GM23248 (cell line): ENCODE measurements around the gene TCOF1.

ENCODE experiments used
- EZH2 ChIP-seq: fragments of 200-600 bp; sonication (generic); IDR thresholded peaks from 2 replicates; pipeline ENCODE4 v1.6.1; 2018; ENCODE audit warnings: antibody characterized with exemption, mild to moderate bottlenecking; ENCODE audit not compliant: insufficient read depth, poor library complexity, severe bottlenecking
- EZH2phosphoT487 ChIP-seq: fragments of 200-600 bp; sonication (generic); IDR thresholded peaks from 2 replicates; pipeline ENCODE4 v1.6.1; 2018; ENCODE audit warnings: antibody characterized with exemption, moderate library complexity, mild to moderate bottlenecking, low read depth; ENCODE audit not compliant: insufficient read depth

DNA sequence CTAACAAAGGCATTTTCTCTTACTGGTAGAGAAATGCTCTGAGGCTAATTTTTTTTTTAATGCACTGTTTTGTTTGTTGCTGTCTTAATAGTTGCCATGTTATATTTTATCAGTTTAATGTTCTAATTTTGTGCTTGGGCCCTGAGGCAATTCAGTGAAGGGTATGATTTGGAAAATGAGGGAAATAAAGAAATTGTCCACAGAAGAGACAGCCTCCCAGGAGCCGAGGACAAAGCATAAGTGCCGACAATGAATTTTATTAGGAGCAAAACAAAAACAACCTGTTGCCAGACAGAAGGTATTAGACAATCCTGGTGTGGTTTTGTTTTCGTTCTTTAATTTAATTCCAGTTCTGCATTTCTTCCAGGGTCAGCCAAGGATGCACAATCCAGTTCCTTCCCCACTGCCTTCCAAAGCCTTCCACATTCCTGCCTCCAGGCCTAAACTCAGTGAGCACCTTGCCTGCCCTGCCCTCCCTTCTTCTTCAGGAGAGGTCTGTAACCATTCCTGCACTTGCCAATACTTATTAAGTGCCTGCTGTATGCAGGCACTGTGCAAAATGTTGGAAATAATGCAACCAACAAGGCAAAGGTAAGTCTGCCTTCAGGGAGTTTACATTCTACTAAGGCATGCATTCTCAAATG is 4.3 kb upstream of the TCOF1 start:
- TF ChIP-seq EZH2, result no peak
- no peak for TF ChIP-seq EZH2phosphoT487
